Left lung (tissue), 10 donors: ENCODE results near the gene AMN. TPM values are rescaled to one million over a fixed set of nuclear protein-coding genes. Genes with fewer than 3 reads are reported as not detected.

Experiments used
- ATAC-seq: fragments of 200-7000 bp; cut with Tn5 transposase; one replicate; pipeline ENCODE4 v1.9.1; 2020; ENCODE audit warnings: moderate library complexity
- DNase-seq, 4 donors: peaks; one replicate each; pipeline ENCODE4 v3.0.0-alpha.2; 2013 to 2020
- H3K27ac ChIP-seq, 2 donors: fragments of 200-600 bp; sonication (generic) in 1 of 2; one replicate each; pipeline versions ENCODE4 v1.5.0 to v1.8.0; 2020 to 2021
- H3K27me3 ChIP-seq, 2 donors: fragments of 200-600 bp; sonication (generic) in 1 of 2; one replicate each; pipeline versions ENCODE4 v1.5.0 to v1.8.0; 2020 to 2021
- H3K36me3 ChIP-seq, 2 donors: fragments of 200-600 bp; sonication (generic) in 1 of 2; one replicate each; pipeline versions ENCODE4 v1.5.0 to v1.8.0; 2020 to 2021
- H3K4me1 ChIP-seq, 2 donors: fragments of 200-600 bp; one replicate each; pipeline ENCODE4 v1.8.0; 2021
- H3K4me3 ChIP-seq, 2 donors: fragments of 200-600 bp; sonication (generic) in 1 of 2; one replicate each; pipeline versions ENCODE4 v1.5.0 to v1.8.0; 2020 to 2021; ENCODE audit warnings: mild to moderate bottlenecking in 1 of 2
- H3K9me3 ChIP-seq, 2 donors: fragments of 200-600 bp; sonication (generic) in 1 of 2; one replicate each; pipeline versions ENCODE4 v1.5.0 to v1.8.0; 2020 to 2021
- intact Hi-C, 2 donors: fragments of 100-400 bp; cut with DNase I; formaldehyde crosslinking; loops; one replicate each; pipeline versions ENCODE4 v1.11.2 to v1.14.2; 2022
- polyA plus RNA-seq, 6 donors: library from polyadenylated mRNA; unstranded; fragments of 120-200 nt; gene quantifications; one replicate each; pipeline ENCODE4 v1.2.1, GENCODE V29; 2013; ENCODE audit not compliant: insufficient read length in 6 of 6
- total RNA-seq, 2 donors: library from RNA; stranded (reverse); fragmentation: NEBNext Ultra II Directional; extraction: Animal tissue kit (Norgen Biotek cat#: 25700); gene quantifications; one replicate each; pipeline ENCODE4 v1.2.1, GENCODE V29; 2021
- TF ChIP-seq, protein P1 (sequence below), 2 donors: fragments of 200-600 bp; sonication (generic) in 1 of 2; IDR thresholded peaks; one replicate each; pipeline versions ENCODE4 v1.5.0 to v1.8.0; 2021; ENCODE audit warnings: antibody characterized with exemption in 2 of 2
- donor health status: DM: no; HTN: yes; CAD: no.
- donor health status: DM: no; HTN: no; CAD: no.

AMN gene
- total and polyA plus RNA-seq, 8 donors, result 0.30 to 23.2 (median 1.1) TPM

DNA sequence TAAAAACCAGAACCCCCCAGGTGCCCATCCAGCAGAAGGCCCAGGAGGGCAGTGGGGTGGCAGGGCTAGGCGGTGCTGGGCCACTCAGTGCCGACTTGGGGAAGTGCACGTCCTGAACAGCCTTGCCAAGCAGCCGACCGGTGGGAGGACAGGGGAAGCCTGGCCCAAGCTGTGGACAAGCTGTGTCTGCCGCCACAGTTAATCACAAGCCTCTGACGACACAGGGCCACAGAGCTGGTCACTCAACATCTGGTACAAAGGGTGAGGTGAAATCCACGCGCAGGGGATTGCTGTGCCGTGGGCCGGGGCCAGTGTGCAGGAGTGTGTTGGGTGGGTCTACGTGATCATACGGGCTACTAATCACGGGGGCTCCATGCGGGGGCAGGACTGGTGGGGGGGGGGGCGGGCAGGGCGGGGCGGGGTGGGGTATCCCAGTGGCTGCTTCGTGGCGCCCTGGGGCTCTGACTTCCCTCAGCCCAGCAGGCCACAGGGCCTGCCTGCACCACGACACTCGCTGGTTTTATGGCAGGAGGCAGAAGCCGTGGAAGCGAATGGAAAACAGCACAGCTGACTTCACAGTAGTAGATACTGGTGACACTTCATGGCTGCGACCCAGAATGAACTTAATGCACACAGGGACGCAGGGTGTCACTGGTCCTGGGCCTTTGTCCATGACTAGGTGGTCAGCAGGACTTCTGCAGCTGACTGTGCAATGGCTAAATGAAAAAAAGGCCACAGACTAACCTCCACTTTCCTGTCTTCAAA is 10.2 kb downstream of the AMN start:
- ATAC-seq (no peak), DNase-seq (peak in 1 of 4 donors; percentile 61)
- H3K4me1 ChIP-seq, result peaks cover 21 to 30% of the 10 kb centered on the region in 2 donors
- no peak overlapping the region for H3K4me3 ChIP-seq
- intact Hi-C loops, result no loop called here
- H3K27ac ChIP-seq, result no peak overlapping the region
- H3K36me3 ChIP-seq, result peaks cover 0 to 35% of the 10 kb centered on the region in 2 donors
- H3K27me3 ChIP-seq, result peaks cover 21 to 48% of the 10 kb centered on the region in 2 donors
- TF ChIP-seq, protein P1, sequence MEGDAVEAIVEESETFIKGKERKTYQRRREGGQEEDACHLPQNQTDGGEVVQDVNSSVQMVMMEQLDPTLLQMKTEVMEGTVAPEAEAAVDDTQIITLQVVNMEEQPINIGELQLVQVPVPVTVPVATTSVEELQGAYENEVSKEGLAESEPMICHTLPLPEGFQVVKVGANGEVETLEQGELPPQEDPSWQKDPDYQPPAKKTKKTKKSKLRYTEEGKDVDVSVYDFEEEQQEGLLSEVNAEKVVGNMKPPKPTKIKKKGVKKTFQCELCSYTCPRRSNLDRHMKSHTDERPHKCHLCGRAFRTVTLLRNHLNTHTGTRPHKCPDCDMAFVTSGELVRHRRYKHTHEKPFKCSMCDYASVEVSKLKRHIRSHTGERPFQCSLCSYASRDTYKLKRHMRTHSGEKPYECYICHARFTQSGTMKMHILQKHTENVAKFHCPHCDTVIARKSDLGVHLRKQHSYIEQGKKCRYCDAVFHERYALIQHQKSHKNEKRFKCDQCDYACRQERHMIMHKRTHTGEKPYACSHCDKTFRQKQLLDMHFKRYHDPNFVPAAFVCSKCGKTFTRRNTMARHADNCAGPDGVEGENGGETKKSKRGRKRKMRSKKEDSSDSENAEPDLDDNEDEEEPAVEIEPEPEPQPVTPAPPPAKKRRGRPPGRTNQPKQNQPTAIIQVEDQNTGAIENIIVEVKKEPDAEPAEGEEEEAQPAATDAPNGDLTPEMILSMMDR (IDR thresholded peaks at IDR 0.05), result no peak
- H3K9me3 ChIP-seq, result no peaks in the 10 kb centered on the region

DNA sequence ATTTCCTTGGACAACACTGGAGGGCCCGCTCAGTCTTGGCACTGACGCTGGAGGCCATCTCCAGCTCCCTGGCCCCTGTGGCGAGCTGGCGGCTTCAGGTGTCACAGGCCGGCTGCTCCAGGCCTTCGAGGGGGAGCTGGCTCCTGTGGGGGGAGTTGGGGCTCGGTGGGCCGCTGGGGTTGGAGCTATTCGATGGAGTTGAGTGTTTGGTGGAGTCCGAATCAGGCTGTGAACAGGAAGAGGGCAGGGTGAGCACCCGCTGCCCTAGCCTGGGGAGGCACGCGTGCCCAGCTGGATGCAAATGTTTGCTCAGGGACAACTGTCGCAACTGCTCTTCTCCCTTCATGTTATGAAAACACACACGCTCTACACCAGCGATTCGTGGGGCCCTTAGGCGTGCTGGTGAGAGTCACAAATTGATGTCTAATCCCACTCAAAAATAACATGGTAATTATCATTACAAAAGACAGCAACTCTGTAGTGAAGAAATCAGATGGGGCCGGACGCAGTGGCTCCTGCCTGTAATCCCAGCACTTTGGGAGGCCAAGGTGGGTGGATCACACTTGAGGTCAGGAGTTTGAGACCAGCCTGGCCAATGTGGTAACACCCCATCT is 11.3 kb downstream of the AMN start:
- no peak for ATAC-seq
- peaks cover 0 to 45% of the 10 kb centered on the region in 2 donors for H3K36me3 ChIP-seq
- TF ChIP-seq, protein P1 (IDR thresholded peaks at IDR 0.05), result no peak
- no peak overlapping the region for H3K27ac ChIP-seq
- H3K27me3 ChIP-seq, result peaks cover 20 to 37% of the 10 kb centered on the region in 2 donors
- intact Hi-C loops, result no loop called here
- H3K4me1 ChIP-seq, result peaks cover 18 to 21% of the 10 kb centered on the region in 2 donors
- peak in 1 of 4 donors; percentile 64 for DNase-seq
- H3K4me3 ChIP-seq, result no peak overlapping the region
- no peaks in the 10 kb centered on the region for H3K9me3 ChIP-seq

DNA sequence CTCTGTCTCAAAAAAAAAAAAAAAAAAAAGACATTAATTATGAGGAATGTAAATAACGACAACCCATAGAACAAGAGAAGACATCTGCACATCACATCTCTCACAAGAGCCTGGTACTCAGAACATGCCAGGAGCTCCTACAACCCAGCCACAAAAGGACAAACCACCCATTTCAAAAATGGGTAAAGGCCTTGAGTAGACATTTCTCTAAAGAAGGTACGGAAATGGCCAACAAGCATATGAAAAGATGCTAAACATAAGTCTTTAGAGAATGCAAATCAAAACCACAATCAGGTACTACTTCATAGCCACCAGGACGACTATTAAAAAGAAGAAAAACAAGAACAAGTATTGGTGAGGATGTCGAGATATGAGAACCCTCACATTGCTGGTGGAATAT is 13.3 kb downstream of the AMN start:
- TF ChIP-seq, protein P1 (IDR thresholded peaks at IDR 0.05), result no peak
- Histone ChIP-seq H3K4me3 (no peak overlapping the region), H3K9me3 (no peaks in the 10 kb centered on the region), H3K36me3 (peaks cover 0 to 66% of the 10 kb centered on the region in 2 donors), H3K27ac (no peak overlapping the region), H3K4me1 (peaks cover 0 to 2% of the 10 kb centered on the region in 2 donors), H3K27me3 (peaks cover under 1 to 17% of the 10 kb centered on the region in 2 donors)
- intact Hi-C loops, result no loop called here
- ATAC-seq (no peak), DNase-seq (no peak)

DNA sequence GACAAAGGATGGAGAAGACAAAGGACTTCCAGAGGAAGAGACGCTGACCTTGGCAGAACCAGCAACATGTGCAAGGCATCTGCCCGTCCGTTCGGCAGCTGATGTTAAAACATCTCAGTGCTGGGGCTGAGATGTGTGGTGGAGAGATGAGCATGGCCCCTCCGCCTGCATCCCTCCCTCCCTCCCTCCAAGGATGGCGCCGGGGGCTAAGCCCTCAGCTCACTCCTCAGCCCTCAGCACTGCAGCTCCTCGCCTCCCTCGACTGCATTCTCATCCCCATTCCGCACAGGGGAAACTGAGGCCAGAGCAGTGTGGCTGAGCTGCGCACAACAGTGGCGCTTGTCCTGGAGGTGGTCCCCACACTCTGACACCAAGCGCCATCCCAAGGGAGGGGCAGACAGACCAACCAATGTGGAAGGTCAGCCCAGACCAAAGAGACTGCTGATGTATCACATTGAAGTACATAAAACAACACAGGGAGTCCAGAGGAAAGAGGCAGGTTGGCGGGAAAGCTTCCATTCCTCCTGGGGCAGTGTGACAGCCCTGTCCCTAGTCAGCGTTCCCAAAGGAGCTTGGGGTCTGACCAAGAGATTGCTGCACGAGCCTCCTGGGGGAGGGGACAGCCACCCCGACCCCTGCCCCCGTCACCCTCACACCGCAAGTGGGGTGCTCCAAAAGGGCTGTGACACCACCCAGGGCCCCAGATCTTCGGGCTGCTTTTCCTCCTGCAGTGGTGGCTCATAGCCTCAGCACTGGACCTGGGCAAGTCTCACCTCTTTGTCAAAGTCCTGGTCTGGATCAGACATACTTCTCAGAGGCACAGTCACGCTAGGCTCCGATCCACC is 15.1 kb downstream of the AMN start:
- Histone ChIP-seq H3K4me3 (no peak overlapping the region), H3K36me3 (peaks cover 0 to 70% of the 10 kb centered on the region in 2 donors), H3K4me1 (no peaks in the 10 kb centered on the region), H3K9me3 (no peaks in the 10 kb centered on the region), H3K27ac (no peak overlapping the region), H3K27me3 (no peaks in the 10 kb centered on the region)
- TF ChIP-seq, protein P1 (IDR thresholded peaks at IDR 0.05), result no peak
- intact Hi-C loops, result no loop called here
- ATAC-seq, result no peak
- peak in 1 of 4 donors; percentile 51 for DNase-seq
